PC-9 (cell line): Measurements from ENCODE around the gene TTC7B. TPM values are rescaled to one million over a fixed set of nuclear protein-coding genes. Genes with fewer than 3 reads are reported as not detected.

Experiments
- BruUV-seq: library from RNA; stranded (reverse); fragments of 400-500 nt; replicated peaks from 2 replicates; lab custom pipeline; 2021; lab: Mats Ljungman, UMichigan
- CTCF ChIA-PET: fragments of 300-600 bp; sonication (Branson Sonifier 250); formaldehyde crosslinking; loops from one replicate; lab custom pipeline; 2022; ENCODE audit warnings: antibody characterized with exemption; lab: Charles Lee
- POLR2A ChIA-PET: fragments of 300-600 bp; sonication (Branson Sonifier 250); formaldehyde crosslinking; loops from one replicate; lab custom pipeline; 2022; ENCODE audit warnings: antibody characterized with exemption; ENCODE audit not compliant: unreplicated experiment; lab: Charles Lee
- DNase-seq, 2 experiments: peaks; one replicate each; pipeline versions ENCODE4 v3.0.0 to v3.0.0-alpha.2; 2015 to 2022; ENCODE audit warnings: mixed read lengths in 1 of 2
- H2AFZ ChIP-seq: fragments of 200-600 bp; sonication (generic); 2 replicates; pipeline ENCODE4 v1.8.1; 2017; ENCODE audit warnings: antibody characterized with exemption
- H3F3A ChIP-seq: fragments of 200-600 bp; sonication (generic); 2 replicates; pipeline ENCODE4 v1.8.1; 2017; ENCODE audit warnings: antibody characterized with exemption, mild to moderate bottlenecking, low read depth; ENCODE audit not compliant: insufficient read depth
- H3K27ac ChIP-seq: fragments of 200-600 bp; sonication (generic); 2 replicates; pipeline ENCODE4 v1.6.1; 2016; ENCODE audit warnings: mixed run types
- H3K27me3 ChIP-seq: fragments of 200-600 bp; sonication (generic); 2 replicates; pipeline ENCODE4 v1.6.1; 2016; ENCODE audit warnings: low read depth, mixed run types; ENCODE audit not compliant: insufficient read depth
- H3K36me3 ChIP-seq: fragments of 200-600 bp; sonication (generic); 2 replicates; pipeline ENCODE4 v1.6.1; 2016; ENCODE audit warnings: low read depth, mixed run types
- H3K4me1 ChIP-seq: fragments of 200-600 bp; sonication (generic); replicated peaks from 2 replicates; pipeline ENCODE4 v1.6.1; 2016; ENCODE audit warnings: mixed run types; ENCODE audit not compliant: insufficient read depth
- H3K4me2 ChIP-seq: fragments of 200-600 bp; sonication (generic); 2 replicates; pipeline ENCODE4 v1.6.1; 2017; ENCODE audit warnings: mixed run types
- H3K4me3 ChIP-seq: fragments of 200-600 bp; sonication (generic); 2 replicates; pipeline ENCODE4 v1.6.1; 2016; ENCODE audit warnings: mixed run types
- H3K79me2 ChIP-seq: fragments of 200-600 bp; sonication (generic); 2 replicates; pipeline ENCODE4 v1.6.1; 2017; ENCODE audit warnings: low read depth, mixed run types
- H3K9me2 ChIP-seq: fragments of 200-600 bp; sonication (generic); 2 replicates; pipeline ENCODE4 v1.8.1; 2017; ENCODE audit warnings: mild to moderate bottlenecking; ENCODE audit not compliant: insufficient read depth
- H3K9me3 ChIP-seq: fragments of 200-600 bp; sonication (generic); 2 replicates; pipeline ENCODE4 v1.8.1; 2016; ENCODE audit warnings: low read depth; ENCODE audit not compliant: insufficient read depth
- H4K20me1 ChIP-seq: fragments of 200-600 bp; sonication (generic); 2 replicates; pipeline ENCODE4 v1.8.1; 2017; ENCODE audit not compliant: insufficient read depth
- CTCF ChIP-seq: fragments of 200-600 bp; sonication (generic); conservative IDR thresholded peaks from 2 replicates; pipeline ENCODE4 v1.6.1; 2017; ENCODE audit warnings: mixed run types, antibody characterized with exemption, mild to moderate bottlenecking, moderate library complexity
- EZH2 ChIP-seq: fragments of 200-600 bp; sonication (generic); IDR thresholded peaks from 2 replicates; pipeline ENCODE4 v1.8.0; 2017; ENCODE audit warnings: antibody characterized with exemption, low read depth
- intact Hi-C: fragments of 100-400 bp; cut with micrococcal nuclease; formaldehyde crosslinking; loops from one replicate; pipeline ENCODE4 v1.10.0; 2022; ENCODE audit not compliant: unreplicated experiment
- total RNA-seq: library from RNA; stranded (reverse); gene quantifications from 2 replicates; pipeline ENCODE4 v1.2.3, GENCODE V29; 2021

Gene TTC7B
- total RNA-seq, 1 experiment from 2014 or later = 6.8 TPM

- no peaks in the 10 kb centered on the region for H3K79me2 ChIP-seq
- no peaks in the 10 kb centered on the region for H3F3A ChIP-seq
- H3K27me3 ChIP-seq = no peaks in the 10 kb centered on the region
- no peaks in the 10 kb centered on the region for H3K36me3 ChIP-seq
- H3K4me2 ChIP-seq = no peak overlapping the region
- ChIA-PET CTCF (no interaction called here), POLR2A (no interaction called here)
- TF ChIP-seq EZH2 (no peak), CTCF (no peak)
- H3K9me3 ChIP-seq = no peaks in the 10 kb centered on the region
- DNase-seq = no peak
- H2AFZ ChIP-seq = no peak overlapping the region
- no peaks in the 10 kb centered on the region for H3K4me1 ChIP-seq
- BruUV-seq = no TSS peak
- no peak overlapping the region for H3K4me3 ChIP-seq
- H4K20me1 ChIP-seq = no peaks in the 10 kb centered on the region
- H3K27ac ChIP-seq = no peak overlapping the region
- intact Hi-C loops = no loop called here
- H3K9me2 ChIP-seq = no peaks in the 10 kb centered on the region
These were observed 48.3 kb downstream of the TTC7B start for GRCh38 chr14:90767899-90768298.

- Histone ChIP-seq H3K9me3 (no peaks in the 10 kb centered on the region), H3K4me2 (no peak overlapping the region), H2AFZ (no peak overlapping the region), H3K36me3 (no peaks in the 10 kb centered on the region), H3K79me2 (no peaks in the 10 kb centered on the region), H3K27me3 (no peaks in the 10 kb centered on the region), H3K9me2 (no peaks in the 10 kb centered on the region), H3K4me3 (no peak overlapping the region), H3K27ac (no peak overlapping the region), H3F3A (no peaks in the 10 kb centered on the region), H3K4me1 (no peaks in the 10 kb centered on the region), H4K20me1 (no peaks in the 10 kb centered on the region)
- DNase-seq = no peak
- CTCF ChIA-PET = no interaction called here
- POLR2A ChIA-PET = no interaction called here
- no peak for TF ChIP-seq EZH2
- TF ChIP-seq CTCF = peak; percentile 56
- intact Hi-C loops = no loop called here
- BruUV-seq = no TSS peak
These were observed 55.5 kb downstream of the TTC7B start for GRCh38 chr14:90760591-90761316.

- BruUV-seq = no TSS peak
- no peaks in the 10 kb centered on the region for H3K79me2 ChIP-seq
- H3K36me3 ChIP-seq = no peaks in the 10 kb centered on the region
- TF ChIP-seq CTCF = no peak
- no peak for TF ChIP-seq EZH2
- H3K4me3 ChIP-seq = no peak overlapping the region
- H3K9me2 ChIP-seq = no peaks in the 10 kb centered on the region
- no peaks in the 10 kb centered on the region for H3K27me3 ChIP-seq
- intact Hi-C loops = no loop called here
- H3K4me2 ChIP-seq = no peak overlapping the region
- ChIA-PET POLR2A (no interaction called here), CTCF (no interaction called here)
- H3K27ac ChIP-seq = no peak overlapping the region
- no peaks in the 10 kb centered on the region for H3K9me3 ChIP-seq
- H4K20me1 ChIP-seq = no peaks in the 10 kb centered on the region
- H2AFZ ChIP-seq = no peak overlapping the region
- H3F3A ChIP-seq = no peaks in the 10 kb centered on the region
- H3K4me1 ChIP-seq = no peaks in the 10 kb centered on the region
- DNase-seq = no peak
These were observed 56.2 kb downstream of the TTC7B start for GRCh38 chr14:90760078-90760444.
